ENCODE data around the gene DPYD.

DPYD gene

DNA sequence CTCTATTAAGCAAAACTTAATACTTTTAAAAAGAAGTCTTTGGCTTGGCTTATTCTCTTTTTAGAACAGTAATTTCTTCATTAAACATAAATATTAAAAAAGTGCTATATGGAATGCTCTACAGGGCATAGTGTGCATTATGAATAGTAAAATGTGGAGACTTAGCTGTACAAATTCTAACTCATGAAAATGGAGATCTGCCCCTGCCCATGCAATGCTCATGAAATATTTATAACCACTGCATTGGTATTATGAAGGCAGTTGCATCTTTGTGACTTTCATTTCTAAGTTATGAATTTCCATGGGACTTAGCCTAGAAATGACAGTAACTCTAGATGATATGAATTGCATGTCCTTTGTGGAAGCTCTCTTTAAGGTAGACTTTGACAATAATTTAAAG, 613.3 kb downstream of the DPYD start:
- TF ChIP-seq, protein P1, sequence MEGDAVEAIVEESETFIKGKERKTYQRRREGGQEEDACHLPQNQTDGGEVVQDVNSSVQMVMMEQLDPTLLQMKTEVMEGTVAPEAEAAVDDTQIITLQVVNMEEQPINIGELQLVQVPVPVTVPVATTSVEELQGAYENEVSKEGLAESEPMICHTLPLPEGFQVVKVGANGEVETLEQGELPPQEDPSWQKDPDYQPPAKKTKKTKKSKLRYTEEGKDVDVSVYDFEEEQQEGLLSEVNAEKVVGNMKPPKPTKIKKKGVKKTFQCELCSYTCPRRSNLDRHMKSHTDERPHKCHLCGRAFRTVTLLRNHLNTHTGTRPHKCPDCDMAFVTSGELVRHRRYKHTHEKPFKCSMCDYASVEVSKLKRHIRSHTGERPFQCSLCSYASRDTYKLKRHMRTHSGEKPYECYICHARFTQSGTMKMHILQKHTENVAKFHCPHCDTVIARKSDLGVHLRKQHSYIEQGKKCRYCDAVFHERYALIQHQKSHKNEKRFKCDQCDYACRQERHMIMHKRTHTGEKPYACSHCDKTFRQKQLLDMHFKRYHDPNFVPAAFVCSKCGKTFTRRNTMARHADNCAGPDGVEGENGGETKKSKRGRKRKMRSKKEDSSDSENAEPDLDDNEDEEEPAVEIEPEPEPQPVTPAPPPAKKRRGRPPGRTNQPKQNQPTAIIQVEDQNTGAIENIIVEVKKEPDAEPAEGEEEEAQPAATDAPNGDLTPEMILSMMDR (IDR thresholded peaks at IDR 0.05; ENCODE audit: control insufficient read depth, extremely low read depth, insufficient read depth): no peak
- no peak overlapping the region for H3K4me3 ChIP-seq (ENCODE audit: low read depth, low read length)
- no peak for DNase-seq (ENCODE audit: low read depth)

DNA sequence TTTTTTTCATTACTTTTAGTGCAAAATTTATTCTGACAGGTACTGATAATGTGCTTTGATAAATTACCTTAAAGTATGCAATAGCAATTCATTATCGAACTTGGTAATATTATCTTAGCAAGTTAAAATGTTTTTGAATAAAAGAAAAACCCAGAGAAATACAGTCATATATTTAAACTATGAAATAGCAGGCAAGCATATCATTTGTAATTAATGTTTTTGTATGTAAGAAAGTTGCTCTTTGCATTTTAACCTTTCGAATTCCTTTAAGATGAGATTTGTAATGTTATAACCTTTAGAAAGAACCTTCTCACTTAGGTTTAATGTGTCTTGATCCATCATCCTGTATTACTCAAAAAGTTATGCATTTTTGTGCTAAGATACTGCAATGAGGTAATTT, 613.7 kb downstream of the DPYD start:
- TF ChIP-seq, protein P1 (IDR thresholded peaks at IDR 0.05; ENCODE audit: control insufficient read depth, extremely low read depth, insufficient read depth): no peak
- H3K4me3 ChIP-seq (ENCODE audit: low read depth, low read length): no peak overlapping the region
- no peak for DNase-seq (ENCODE audit: low read depth)

DNA sequence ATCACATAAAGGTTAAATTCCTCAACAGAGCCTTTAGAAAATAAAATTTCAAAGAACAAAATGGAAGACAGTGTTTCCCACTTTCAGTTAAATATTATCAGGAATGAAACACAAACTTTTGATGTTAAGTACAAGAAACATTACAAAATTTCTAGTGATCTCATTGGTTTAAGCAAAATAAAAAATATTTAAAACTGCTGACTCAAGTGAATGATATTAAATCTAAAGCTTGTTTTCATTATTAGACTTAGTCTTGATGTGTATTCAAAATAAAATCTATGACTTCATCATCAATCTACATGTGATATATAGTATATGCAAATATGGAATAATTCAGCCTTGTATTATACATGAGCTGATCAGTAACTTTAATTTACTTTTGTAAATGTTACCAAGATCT, 614.3 kb downstream of the DPYD start:
- DNase-seq (ENCODE audit: low read depth): no peak
- H3K4me3 ChIP-seq (ENCODE audit: low read depth, low read length): no peak overlapping the region
- TF ChIP-seq, protein P1 (IDR thresholded peaks at IDR 0.05; ENCODE audit: control insufficient read depth, extremely low read depth, insufficient read depth): no peak

DNA sequence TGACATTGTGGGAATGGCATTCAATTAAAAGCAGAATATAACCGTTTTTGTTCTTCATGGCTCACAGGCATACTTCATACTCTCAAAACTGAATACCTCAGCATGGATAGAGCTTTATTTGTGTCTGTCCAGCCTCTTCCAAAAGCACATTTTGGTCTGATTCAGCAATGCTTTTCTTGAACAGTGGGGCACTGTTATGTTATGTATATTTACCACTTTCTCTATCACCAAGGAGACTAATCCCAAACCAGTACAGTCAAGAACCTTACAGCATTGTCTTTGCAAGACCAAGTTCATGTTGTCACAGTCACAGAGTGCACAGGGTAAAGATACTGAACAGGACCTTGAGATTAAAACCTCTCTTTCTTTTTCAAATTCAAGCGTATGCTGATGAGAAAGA, 616.5 kb downstream of the DPYD start:
- no peak for DNase-seq (ENCODE audit: low read depth)
- TF ChIP-seq, protein P1 (IDR thresholded peaks at IDR 0.05; ENCODE audit: control insufficient read depth, extremely low read depth, insufficient read depth): no peak

DNA sequence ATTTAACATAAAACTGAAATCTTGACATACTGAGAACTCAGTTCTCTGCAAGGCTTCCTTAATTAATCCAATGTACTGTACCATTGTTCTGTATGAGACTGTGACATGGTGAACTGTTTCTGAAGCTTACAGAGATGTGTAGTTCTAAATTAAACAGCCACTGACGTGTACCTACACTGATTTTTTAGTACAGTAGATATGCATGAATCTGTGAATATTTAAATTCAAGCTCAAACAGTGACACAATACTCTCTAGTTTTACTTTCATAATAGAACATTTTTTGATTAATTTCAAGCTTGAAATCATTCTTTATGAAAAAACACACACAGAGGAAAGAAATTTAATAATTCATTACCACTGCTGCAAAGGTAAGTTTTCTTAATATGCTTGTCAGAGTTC, 621.9 kb downstream of the DPYD start:
- no peak for DNase-seq (ENCODE audit: low read depth)
- no peak overlapping the region for H3K4me3 ChIP-seq (ENCODE audit: low read depth, low read length)
- TF ChIP-seq, protein P1 (IDR thresholded peaks at IDR 0.05; ENCODE audit: control insufficient read depth, extremely low read depth, insufficient read depth): no peak

More for the DNA sequence above, 616.5 kb downstream of the DPYD start:
- no peak overlapping the region for H3K4me3 ChIP-seq (ENCODE audit: low read depth, low read length)

DNA sequence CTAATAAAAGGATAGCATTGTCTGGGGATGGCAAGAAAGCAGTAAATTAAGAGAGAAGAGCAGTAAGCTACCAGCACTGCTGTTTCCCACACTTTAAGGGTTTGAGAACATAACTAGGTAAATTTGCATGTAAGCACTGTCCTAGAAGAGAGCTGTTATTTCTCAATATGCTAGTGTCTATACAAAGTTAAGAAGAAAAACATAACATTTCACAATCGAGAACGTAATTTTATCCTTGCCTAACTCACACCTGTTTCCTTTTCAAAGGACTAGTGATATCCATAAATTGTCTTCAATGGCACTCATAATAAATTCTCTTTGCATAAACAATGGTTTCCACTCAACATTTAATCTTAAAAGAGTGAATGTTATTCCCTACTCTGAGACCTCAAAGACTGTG, 623.2 kb downstream of the DPYD start:
- DNase-seq (ENCODE audit: low read depth): no peak
- TF ChIP-seq, protein P1 (IDR thresholded peaks at IDR 0.05; ENCODE audit: control insufficient read depth, extremely low read depth, insufficient read depth): no peak
- no peak overlapping the region for H3K4me3 ChIP-seq (ENCODE audit: low read depth, low read length)

DNA sequence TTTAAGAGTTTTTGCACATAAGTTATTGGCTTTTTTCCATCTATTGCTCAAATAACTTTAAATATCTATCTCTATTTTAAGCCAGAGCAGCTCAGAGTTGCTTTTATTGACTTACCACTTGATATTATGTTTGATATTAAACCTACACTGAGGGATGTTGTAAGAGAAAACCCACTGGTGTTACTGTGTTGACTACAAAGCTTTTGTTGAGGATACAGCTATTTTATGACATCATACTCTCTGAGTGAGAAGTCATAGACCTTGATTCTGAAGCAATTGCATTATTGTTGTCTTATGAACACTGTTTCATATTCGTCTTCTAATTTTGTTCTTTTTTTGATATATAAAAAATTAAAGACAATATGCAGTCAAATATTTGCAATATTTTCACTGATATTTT, 638.9 kb downstream of the DPYD start:
- H3K4me3 ChIP-seq (ENCODE audit: low read depth, low read length): no peak overlapping the region
- no peak for DNase-seq (ENCODE audit: low read depth)
- TF ChIP-seq, protein P1 (IDR thresholded peaks at IDR 0.05; ENCODE audit: control insufficient read depth, extremely low read depth, insufficient read depth): no peak
